Measurements from ENCODE around the gene POLR2L. TPM values are rescaled to one million over a fixed set of nuclear protein-coding genes. Genes with fewer than 3 reads are reported as not detected.

Gene POLR2L
- total and polyA plus RNA-seq, 2 of the 13 experiments (the other 11 are each of a cell fraction or from before 2014, with no cell fraction given) = 104 to 114 TPM

DNA sequence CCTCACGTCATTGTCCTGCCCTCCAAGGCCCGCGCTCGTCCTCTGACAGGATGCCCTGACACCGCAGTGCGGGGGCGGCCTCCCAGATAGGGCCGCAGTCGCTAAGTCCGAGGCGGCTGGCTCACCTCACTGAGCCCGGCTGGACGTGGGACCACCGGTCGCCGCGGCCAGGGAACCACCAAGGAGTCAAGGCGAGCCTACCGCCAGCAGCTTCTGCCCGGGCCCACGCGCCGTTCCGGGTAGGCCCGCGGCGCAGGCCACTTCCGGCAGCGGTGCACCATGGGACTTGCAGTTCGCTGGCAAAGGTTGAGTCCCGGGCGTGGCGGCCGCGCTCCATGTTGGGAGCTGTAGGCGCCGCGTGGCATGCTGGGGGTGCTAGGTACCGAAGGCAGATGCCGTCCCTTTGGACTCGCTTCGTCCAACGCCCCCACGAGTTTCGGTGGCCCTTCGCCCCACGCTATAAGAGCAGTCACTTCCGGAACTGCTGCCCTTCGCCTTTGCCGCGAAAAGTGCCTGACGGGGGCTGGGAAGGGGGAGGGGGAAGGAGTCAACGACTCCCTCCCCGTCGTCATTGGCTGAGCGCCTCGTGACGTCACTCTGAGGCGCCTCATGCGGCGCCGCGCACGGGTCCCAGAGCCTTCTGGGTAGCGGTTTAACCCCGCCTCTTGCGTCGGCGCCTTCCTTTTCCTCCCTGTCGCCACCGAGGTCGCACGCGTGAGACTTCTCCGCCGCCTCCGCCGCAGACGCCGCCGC, 32.9 kb downstream of the POLR2L start, which contains the start of gene RPLP2 (continued):
- TF ChIP-seq ZNF317 (CRISPR knock-in tag; IDR thresholded peaks at IDR 0.05) = 0 out of 2 replicates have a peak, but pooled peaks have one; percentile 35
- TF ChIP-seq RNF2 (conservative IDR thresholded peaks at IDR 0.05; ENCODE audit: low read depth) = peak; percentile 88
- TF ChIP-seq NPAS2 (CRISPR knock-in tag; IDR thresholded peaks at IDR 0.05; ENCODE audit: borderline replicate concordance) = no peak
- no peak for TF ChIP-seq SRSF4 (IDR thresholded peaks at IDR 0.05; ENCODE audit: low read depth, low read length, poor library complexity, severe bottlenecking)
- no peak; the same call in 1 of the 2 replicates for TF ChIP-seq FOXK1 (CRISPR knock-in tag; IDR thresholded peaks at IDR 0.05; ENCODE audit: borderline replicate concordance, low read depth)
- no peak for TF ChIP-seq PRDM15 (CRISPR knock-in tag; IDR thresholded peaks at IDR 0.05)
- TF ChIP-seq NKX3-1 (CRISPR knock-in tag; IDR thresholded peaks at IDR 0.05) = 0 out of 2 replicates have a peak, but pooled peaks have one; percentile 7
- TF ChIP-seq ZNF557 (CRISPR knock-in tag; IDR thresholded peaks at IDR 0.05) = no peak
- TF ChIP-seq GATAD1 (CRISPR knock-in tag; IDR thresholded peaks at IDR 0.05) = peak; percentile 94
- 0 out of 2 replicates have a peak, but pooled peaks have one; percentile 10 for TF ChIP-seq RELA (CRISPR knock-in tag; IDR thresholded peaks at IDR 0.05)
- TF ChIP-seq MXD3 (CRISPR knock-in tag; IDR thresholded peaks at IDR 0.05) = peak; percentile 58
- TF ChIP-seq MYNN (CRISPR knock-in tag; IDR thresholded peaks at IDR 0.05; ENCODE audit: low read depth) = no peak; the same call in 1 of the 2 replicates
- TF ChIP-seq SMAD9 (CRISPR knock-in tag; IDR thresholded peaks at IDR 0.05) = no peak
- TF ChIP-seq, protein P1, sequence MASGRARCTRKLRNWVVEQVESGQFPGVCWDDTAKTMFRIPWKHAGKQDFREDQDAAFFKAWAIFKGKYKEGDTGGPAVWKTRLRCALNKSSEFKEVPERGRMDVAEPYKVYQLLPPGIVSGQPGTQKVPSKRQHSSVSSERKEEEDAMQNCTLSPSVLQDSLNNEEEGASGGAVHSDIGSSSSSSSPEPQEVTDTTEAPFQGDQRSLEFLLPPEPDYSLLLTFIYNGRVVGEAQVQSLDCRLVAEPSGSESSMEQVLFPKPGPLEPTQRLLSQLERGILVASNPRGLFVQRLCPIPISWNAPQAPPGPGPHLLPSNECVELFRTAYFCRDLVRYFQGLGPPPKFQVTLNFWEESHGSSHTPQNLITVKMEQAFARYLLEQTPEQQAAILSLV (CRISPR knock-in tag; IDR thresholded peaks at IDR 0.05; ENCODE audit: borderline replicate concordance) = no peak; the same call in 1 of the 2 replicates
- peak; percentile 62 for TF ChIP-seq PAXIP1 (CRISPR knock-in tag; conservative IDR thresholded peaks at IDR 0.05)
- TF ChIP-seq ZNF569 (CRISPR knock-in tag; IDR thresholded peaks at IDR 0.05; ENCODE audit: borderline replicate concordance) = no peak
- TF ChIP-seq SYNCRIP (IDR thresholded peaks at IDR 0.05; ENCODE audit: insufficient read depth, low read depth, low read length) = no peak
- peak; percentile 81; the same call in 1 of the 2 replicates for TF ChIP-seq ZSCAN21 (CRISPR knock-in tag; IDR thresholded peaks at IDR 0.05; ENCODE audit: borderline replicate concordance)
